HepG2 (cell line): ENCODE measurements around the gene VPS4A. TPM values are rescaled to one million over a fixed set of nuclear protein-coding genes. Genes with fewer than 3 reads are reported as not detected.

Experiments
- ATAC-seq: fragments of 200-7000 bp; cut with Tn5 transposase; 3 replicates; pipeline ENCODE4 v1.9.1; 2020; ENCODE audit warnings: mild to moderate bottlenecking, moderate library complexity
- BruUV-seq: library from RNA; stranded (reverse); fragments of 400-500 nt; replicated peaks from 2 replicates; lab custom pipeline; 2021; lab: Mats Ljungman, UMichigan
- CTCF ChIA-PET: fragments of 300-600 bp; formaldehyde crosslinking; extraction: SDS; loops from one replicate; lab custom pipeline; 2021; ENCODE audit warnings: low total read pairs, inconsistent platforms, low intra/inter-chr PET ratio; lab: Yijun Ruan, JAX
- POLR2A ChIA-PET: fragments of 350-600 bp; sonication (Branson Sonifier 250); formaldehyde crosslinking; loops from one replicate; lab custom pipeline; 2020; ENCODE audit warnings: antibody characterized with exemption, inconsistent platforms; lab: Yijun Ruan, JAX
- DNase-seq: peaks from one replicate; pipeline ENCODE4 v3.0.0-alpha.2; 2015; ENCODE audit warnings: low spot score
- FAIRE-seq: peaks from 3 replicates; lab custom pipeline; 2011; peaks lifted over from hg19 to GRCh38; lab: Jason Lieb, UNC
- H2AFZ ChIP-seq: one replicate; pipeline ENCODE4 v1.6.1; 2011; ENCODE audit warnings: low read length, inconsistent platforms
- H3K27ac ChIP-seq: fragments of 300-600 bp; 3 replicates; pipeline ENCODE4 v1.8.0; 2011; ENCODE audit warnings: mixed run types, mild to moderate bottlenecking, mixed read lengths, low read length, inconsistent platforms; ENCODE audit not compliant: insufficient read depth; ENCODE audit errors: extremely low read length
- H3K27me3 ChIP-seq, 2 experiments: fragments of 200-600 bp in 1 of 2; 2 replicates in 1 of 2; 3 replicates in 1 of 2; pipeline versions ENCODE4 v1.6.0 to v1.8.0; 2011; ENCODE audit warnings: low read length in 2 of 2, mild to moderate bottlenecking in 2 of 2, moderate library complexity in 2 of 2, inconsistent platforms in 1 of 2; ENCODE audit not compliant: insufficient read depth in 2 of 2, control insufficient read depth in 1 of 2
- H3K36me3 ChIP-seq, 2 experiments: fragments of 200-600 bp in 1 of 2; replicated peaks in 1 of 2; 2 replicates in 1 of 2; 3 replicates in 1 of 2; pipeline versions ENCODE4 v1.5.1 to v1.8.0; 2011; ENCODE audit warnings: low read length in 2 of 2, inconsistent platforms in 1 of 2; ENCODE audit not compliant: insufficient read depth in 2 of 2, control insufficient read depth in 1 of 2
- H3K4me1 ChIP-seq: 2 replicates; pipeline ENCODE4 v1.5.1; 2012; ENCODE audit warnings: low read length, inconsistent platforms; ENCODE audit not compliant: insufficient read depth
- H3K4me2 ChIP-seq: 2 replicates; pipeline ENCODE4 v1.6.0; 2011; ENCODE audit warnings: low read depth, low read length, inconsistent platforms
- H3K4me3 ChIP-seq, 3 experiments: fragments of 200-600 bp in 1 of 3; sonication (generic), shearing (Covaris generic) in 1 of 3; replicated peaks in 1 of 3; 2 replicates each; pipeline ENCODE4 v1.5.1; 2011 to 2016; ENCODE audit warnings: low read length in 3 of 3, inconsistent platforms in 2 of 3, low read depth in 2 of 3, mild to moderate bottlenecking in 2 of 3, control low read depth in 1 of 3, mixed read lengths in 1 of 3; ENCODE audit not compliant: insufficient read depth in 1 of 3
- H3K79me2 ChIP-seq: one replicate; pipeline ENCODE4 v1.6.1; 2011; ENCODE audit warnings: low read length, inconsistent platforms; ENCODE audit not compliant: insufficient read depth
- H3K9ac ChIP-seq: 2 replicates; pipeline ENCODE4 v1.6.0; 2011; ENCODE audit warnings: mild to moderate bottlenecking, low read depth, low read length, inconsistent platforms; ENCODE audit not compliant: insufficient read depth
- H3K9me3 ChIP-seq: 2 replicates; pipeline ENCODE4 v1.5.1; 2012; ENCODE audit warnings: mild to moderate bottlenecking, low read length
- H4K20me1 ChIP-seq: 2 replicates; pipeline ENCODE4 v1.6.0; 2011; ENCODE audit warnings: inconsistent platforms, mild to moderate bottlenecking, low read length, moderate library complexity; ENCODE audit not compliant: insufficient read depth
- DNMT1 ChIP-seq: sonication (generic); formaldehyde crosslinking; IDR thresholded peaks from 2 replicates; pipeline ENCODE4 v1.5.1; 2020; ENCODE audit warnings: mild to moderate bottlenecking, missing genetic modification reagents
- GMEB1 ChIP-seq: sonication (generic); formaldehyde crosslinking; IDR thresholded peaks from 2 replicates; pipeline ENCODE4 v1.5.1; 2020; ENCODE audit warnings: missing genetic modification reagents, mild to moderate bottlenecking, borderline replicate concordance
- JUND ChIP-seq: sonication (generic); formaldehyde crosslinking; IDR thresholded peaks from 2 replicates; pipeline ENCODE4 v1.8.0; 2022; ENCODE audit warnings: mild to moderate bottlenecking, missing genetic modification reagents
- MAFG ChIP-seq: sonication (generic); formaldehyde crosslinking; IDR thresholded peaks from 2 replicates; pipeline ENCODE4 v1.5.1; 2020; ENCODE audit warnings: mild to moderate bottlenecking, missing genetic modification reagents
- NR3C1 ChIP-seq: sonication (generic); formaldehyde crosslinking; IDR thresholded peaks from 2 replicates; pipeline ENCODE4 v1.4.0; 2020; ENCODE audit warnings: missing genetic modification reagents
- SCMH1 ChIP-seq: sonication (generic); formaldehyde crosslinking; IDR thresholded peaks from 2 replicates; pipeline ENCODE4 v1.9.0; 2021; ENCODE audit warnings: missing genetic modification reagents, mild to moderate bottlenecking, borderline replicate concordance
- ZFX ChIP-seq: sonication (generic); formaldehyde crosslinking; IDR thresholded peaks from 2 replicates; pipeline ENCODE4 v1.4.0; 2020; ENCODE audit warnings: mild to moderate bottlenecking, low read depth, missing genetic modification reagents, moderate library complexity
- ZNF30 ChIP-seq: sonication (generic); formaldehyde crosslinking; IDR thresholded peaks from 2 replicates; pipeline ENCODE4 v1.5.0; 2020; ENCODE audit warnings: mild to moderate bottlenecking, missing genetic modification reagents
- ZNF431 ChIP-seq: sonication (generic); formaldehyde crosslinking; IDR thresholded peaks from 2 replicates; pipeline ENCODE4 v1.9.0; 2022; ENCODE audit warnings: missing genetic modification reagents, low read depth, mild to moderate bottlenecking, borderline replicate concordance
- ZNF550 ChIP-seq: sonication (generic); formaldehyde crosslinking; IDR thresholded peaks from 2 replicates; pipeline ENCODE4 v1.4.0; 2020; ENCODE audit warnings: mild to moderate bottlenecking, missing genetic modification reagents, borderline replicate concordance
- WGBS: methylation state at CpG from one replicate; pipeline ENCODE4 v1.1.6; 2017; ENCODE audit warnings: low lambda C conversion rate; 5-methylcytosine and 5-hydroxymethylcytosine counted together
- in situ Hi-C: cut with HindIII; loops from 2 replicates; pipeline ENCODE4 v1.10.0; 2017; ENCODE audit warnings: low pct_unique_long_range_greater_than_20kb; ENCODE audit not compliant: extremely low pct_ligation_motif_present
- intact Hi-C: fragments of 100-400 bp; cut with micrococcal nuclease; formaldehyde crosslinking; loops from one replicate; pipeline ENCODE4 v1.10.0; 2022; ENCODE audit not compliant: unreplicated experiment
- polyA plus RNA-seq, 8 experiments: library from polyadenylated mRNA; depleted of rRNA in 3 of 8; stranded (reverse) in 7 of 8; unstranded in 1 of 8; fragments of >200 nt; fragmentation: Illumina TruSeq in 4 of 8; extraction: Trizol in 4 of 8; gene quantifications; 2 replicates each; pipeline versions ENCODE4 v1.2.1 to v1.2.3, GENCODE V29; 2011 to 2016; ENCODE audit warnings: low read depth in 4 of 8, missing spikeins in 1 of 8, mixed read lengths in 1 of 8; ENCODE audit not compliant: insufficient read depth in 1 of 8
- total RNA-seq, 5 experiments: library from RNA; depleted of rRNA; stranded (reverse); fragments of >200 nt; fragmentation: Illumina TruSeq; extraction: Trizol; gene quantifications; 2 replicates each; pipeline ENCODE4 v1.2.3, GENCODE V29; 2016; ENCODE audit warnings: low read depth in 1 of 5
- TF ChIP-seq, protein P1 (sequence below): sonication (generic); formaldehyde crosslinking; IDR thresholded peaks from 2 replicates; pipeline ENCODE4 v1.5.0; 2020; ENCODE audit warnings: mild to moderate bottlenecking, missing genetic modification reagents

Gene VPS4A
- total and polyA plus RNA-seq, 2 of the 13 experiments (the other 11 are each of a cell fraction or from before 2014, with no cell fraction given): 13.2 to 27.9 TPM

DNA sequence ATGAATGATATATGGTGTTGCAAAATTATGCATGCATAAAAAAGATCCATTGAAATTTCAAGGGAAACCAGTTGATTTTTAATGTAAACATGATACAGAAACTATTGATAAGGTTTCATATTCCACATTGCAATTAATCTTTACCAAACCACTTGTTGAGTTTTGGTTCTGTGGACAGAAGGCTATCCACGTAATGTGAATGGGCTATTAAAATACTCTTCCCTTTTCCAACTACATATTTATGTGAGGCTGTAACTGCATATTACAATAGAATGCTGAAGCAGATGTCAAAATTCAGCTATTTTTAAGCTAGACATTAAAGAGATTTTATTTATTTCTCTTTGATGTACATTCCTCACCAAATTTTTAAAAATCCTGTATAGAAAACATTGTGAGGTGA lies 33.7 kb upstream of the VPS4A start:
- DNase-seq (no peak), ATAC-seq (no peak), FAIRE-seq (no peak)
- WGBS: 98% methylated on average over 1 of the region's 1 CpG
- Histone ChIP-seq H3K27ac (no peak overlapping the region), H3K4me2 (no peak overlapping the region), H3K4me1 (no peaks in the 10 kb centered on the region), H3K27me3 (no peaks in the 10 kb centered on the region), H2AFZ (no peak overlapping the region), H4K20me1 (no peaks in the 10 kb centered on the region), H3K4me3 (no peak overlapping the region), H3K9me3 (no peaks in the 10 kb centered on the region), H3K36me3 (peaks cover 0 to 7% of the 10 kb centered on the region in 2 experiments; a peak in 4 of 5 replicates), H3K9ac (no peak overlapping the region), H3K79me2 (no peaks in the 10 kb centered on the region)
- intact Hi-C loops (no loop called here), in situ Hi-C loops (no loop called here)
- CTCF ChIA-PET: no interaction called here
- POLR2A ChIA-PET: no interaction called here
- BruUV-seq: no TSS peak
- TF ChIP-seq ZNF30 (CRISPR knock-in tag) (no peak), GMEB1 (no peak), ZNF431 (CRISPR knock-in tag) (no peak), ZNF550 (no peak), MAFG (CRISPR knock-in tag) (no peak), SCMH1 (CRISPR knock-in tag) (no peak), NR3C1 (no peak), JUND (CRISPR knock-in tag) (no peak), DNMT1 (CRISPR knock-in tag) (no peak), ZFX (CRISPR knock-in tag) (no peak)
- TF ChIP-seq, protein P1, sequence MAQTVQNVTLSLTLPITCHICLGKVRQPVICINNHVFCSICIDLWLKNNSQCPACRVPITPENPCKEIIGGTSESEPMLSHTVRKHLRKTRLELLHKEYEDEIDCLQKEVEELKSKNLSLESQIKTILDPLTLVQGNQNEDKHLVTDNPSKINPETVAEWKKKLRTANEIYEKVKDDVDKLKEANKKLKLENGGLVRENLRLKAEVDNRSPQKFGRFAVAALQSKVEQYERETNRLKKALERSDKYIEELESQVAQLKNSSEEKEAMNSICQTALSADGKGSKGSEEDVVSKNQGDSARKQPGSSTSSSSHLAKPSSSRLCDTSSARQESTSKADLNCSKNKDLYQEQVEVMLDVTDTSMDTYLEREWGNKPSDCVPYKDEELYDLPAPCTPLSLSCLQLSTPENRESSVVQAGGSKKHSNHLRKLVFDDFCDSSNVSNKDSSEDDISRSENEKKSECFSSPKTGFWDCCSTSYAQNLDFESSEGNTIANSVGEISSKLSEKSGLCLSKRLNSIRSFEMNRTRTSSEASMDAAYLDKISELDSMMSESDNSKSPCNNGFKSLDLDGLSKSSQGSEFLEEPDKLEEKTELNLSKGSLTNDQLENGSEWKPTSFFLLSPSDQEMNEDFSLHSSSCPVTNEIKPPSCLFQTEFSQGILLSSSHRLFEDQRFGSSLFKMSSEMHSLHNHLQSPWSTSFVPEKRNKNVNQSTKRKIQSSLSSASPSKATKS (CRISPR knock-in tag): no peak
